Small intestine (tissue), 7 donors: ENCODE results near the gene NRG3. TPM values are rescaled to one million over a fixed set of nuclear protein-coding genes. Genes with fewer than 3 reads are reported as not detected.
A peak's percentile ranks its signal among the peaks of the same experiment; 100 is the strongest.

Experiments
- DNase-seq, 2 donors: peaks; one replicate each; pipeline versions ENCODE4 v3.0.0 to v3.0.0-alpha.2; 2013
- FAIRE-seq: peaks from 2 replicates; lab custom pipeline; 2012; peaks lifted over from hg19 to GRCh38; lab: Jason Lieb, UNC
- H3K27ac ChIP-seq, 3 donors: one replicate each; pipeline ENCODE4 v1.5.1; 2013; ENCODE audit warnings: low read length in 2 of 3, mild to moderate bottlenecking in 2 of 3, control low read depth in 1 of 3, inconsistent platforms in 1 of 3, low read depth in 1 of 3, moderate library complexity in 1 of 3
- H3K27me3 ChIP-seq, 3 donors: one replicate each; pipeline ENCODE4 v1.6.1; 2013; ENCODE audit warnings: low read length in 3 of 3, inconsistent platforms in 1 of 3; ENCODE audit not compliant: control insufficient read depth in 3 of 3, insufficient read depth in 3 of 3
- H3K36me3 ChIP-seq, 3 donors: one replicate each; pipeline ENCODE4 v1.6.1; 2013; ENCODE audit warnings: low read length in 3 of 3, inconsistent platforms in 1 of 3, low read depth in 1 of 3, mild to moderate bottlenecking in 1 of 3, moderate library complexity in 1 of 3; ENCODE audit not compliant: control insufficient read depth in 3 of 3, insufficient read depth in 2 of 3
- H3K4me1 ChIP-seq, 3 donors: one replicate each; pipeline ENCODE4 v1.6.1; 2013; ENCODE audit warnings: low read length in 2 of 3, inconsistent platforms in 1 of 3, low read depth in 1 of 3, mild to moderate bottlenecking in 1 of 3, moderate library complexity in 1 of 3; ENCODE audit not compliant: control insufficient read depth in 3 of 3, insufficient read depth in 2 of 3
- H3K4me3 ChIP-seq, 3 donors: one replicate each; pipeline ENCODE4 v1.5.1; 2013; ENCODE audit warnings: low read length in 3 of 3, control low read depth in 1 of 3, inconsistent platforms in 1 of 3, low read depth in 1 of 3, mild to moderate bottlenecking in 1 of 3, moderate library complexity in 1 of 3
- H3K9me3 ChIP-seq, 2 donors: one replicate each; pipeline ENCODE4 v1.6.1; 2013; ENCODE audit warnings: low read depth in 1 of 2, low read length in 1 of 2; ENCODE audit not compliant: control insufficient read depth in 2 of 2, insufficient read depth in 1 of 2
- WGBS, 3 donors: extraction: QIAGEN DNeasy Blood & Tissue Kit; methylation state at CpG; one replicate each; pipeline ENCODE4 v1.1.7; 2013; 5-methylcytosine and 5-hydroxymethylcytosine counted together
- polyA plus RNA-seq, 4 donors: library from polyadenylated mRNA; stranded (reverse) in 3 of 4; unstranded in 1 of 4; fragments of 200-250 nt in 3 of 4; fragments of 120-200 nt in 1 of 4; gene quantifications; one replicate each; pipeline versions ENCODE4 v1.2.1 to v1.2.3, GENCODE V29; 2013
- donor health status: healthy with polysubstance abuse.
- donor health status: control.
- donor health status: control.
- donor health status: Bipolar disorder and iron deficiency.
- donor health status: healthy.

The NRG3 gene
- polyA plus RNA-seq, 4 donors, result 0.25 to 0.72 TPM; not detected in 2

DNA sequence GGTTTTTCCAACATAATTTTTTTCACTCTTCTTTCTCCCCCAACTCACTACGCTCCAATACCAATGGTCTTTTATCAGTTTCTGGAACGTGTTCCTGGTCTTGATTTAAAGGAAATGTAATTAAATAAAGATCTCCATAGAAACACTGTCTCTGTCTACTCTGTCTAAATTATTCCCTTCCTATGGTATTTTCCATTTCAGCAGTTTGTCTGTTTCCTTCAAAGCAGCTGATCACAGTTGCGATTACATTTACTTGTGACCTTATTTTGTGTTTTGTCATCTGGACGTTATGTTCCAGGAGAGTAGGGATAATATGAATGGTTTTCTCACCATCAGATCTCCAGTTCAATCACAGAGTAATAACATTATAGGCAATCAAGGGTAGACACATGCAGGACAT is 359.2 kb downstream of the NRG3 start:
- no peak for DNase-seq
- no peaks in the 10 kb centered on the region for H3K27me3 ChIP-seq
- H3K9me3 ChIP-seq, result no peaks in the 10 kb centered on the region
- no peaks in the 10 kb centered on the region for H3K4me1 ChIP-seq
- H3K27ac ChIP-seq, result no peak overlapping the region
- FAIRE-seq, result no peak
- H3K4me3 ChIP-seq, result no peak overlapping the region
- no peaks in the 10 kb centered on the region for H3K36me3 ChIP-seq
- WGBS, 3 donors, result 70 to 74% (median 74%) methylated on average over 4 of the region's 4 CpGs

DNA sequence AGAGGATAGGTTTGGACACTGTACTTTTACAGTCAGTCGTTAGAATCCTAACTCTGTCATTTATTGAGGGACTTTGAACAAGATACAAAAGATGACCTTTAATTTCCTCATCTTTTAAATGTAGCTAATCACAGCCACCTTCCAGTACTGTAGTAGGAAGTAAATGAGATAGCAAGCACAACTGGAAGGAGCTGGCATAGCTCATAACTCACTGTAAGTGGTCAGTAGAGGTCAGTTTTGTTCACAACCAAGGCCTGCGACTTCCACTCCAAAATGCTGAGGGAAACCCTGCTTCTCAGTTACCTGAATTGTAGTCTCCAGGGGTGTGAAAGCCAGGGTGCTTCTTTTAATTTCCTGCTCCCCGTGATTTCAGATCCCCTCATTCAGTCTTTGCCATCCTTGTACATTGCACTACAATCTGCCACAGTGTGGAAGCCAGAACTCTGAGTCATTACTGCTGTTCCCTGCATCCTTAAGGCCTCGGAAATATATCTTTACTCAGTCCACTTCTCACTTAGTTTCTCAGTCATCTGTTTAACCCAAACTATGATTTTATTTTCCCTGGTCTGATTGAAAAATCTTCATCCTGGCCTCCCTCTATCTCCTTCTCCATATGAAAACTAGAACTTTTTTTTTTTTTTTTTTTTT is 361.2 kb downstream of the NRG3 start:
- no peaks in the 10 kb centered on the region for H3K27me3 ChIP-seq
- FAIRE-seq, result no peak
- peak in 1 of 2 donors; percentile 8 for DNase-seq
- H3K36me3 ChIP-seq, result no peaks in the 10 kb centered on the region
- H3K27ac ChIP-seq, result no peak overlapping the region
- no peaks in the 10 kb centered on the region for H3K9me3 ChIP-seq
- H3K4me3 ChIP-seq, result no peak overlapping the region
- WGBS, 3 donors, result 53 to 68% (median 63%) methylated on average over 4 of the region's 4 CpGs
- H3K4me1 ChIP-seq, result no peaks in the 10 kb centered on the region

DNA sequence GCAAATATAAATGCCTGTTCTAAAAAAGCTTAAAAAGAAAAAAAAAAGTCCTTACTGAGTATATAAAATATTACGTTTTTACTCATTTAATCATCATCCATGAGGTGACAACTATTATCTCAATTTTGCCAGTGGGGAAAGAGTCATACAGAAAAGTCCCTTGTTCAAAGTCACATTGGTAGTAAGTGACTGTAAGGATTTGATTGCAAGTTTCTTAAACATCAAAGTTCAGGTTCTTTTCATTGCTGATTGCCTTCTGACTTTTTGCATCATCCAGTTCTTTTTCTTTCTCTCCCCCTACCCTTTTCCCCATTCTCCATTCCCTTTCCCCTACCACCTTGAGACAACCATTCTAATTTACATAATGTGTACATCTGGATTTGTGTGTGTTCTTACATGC is 363.3 kb downstream of the NRG3 start:
- Histone ChIP-seq H3K4me1 (no peaks in the 10 kb centered on the region), H3K36me3 (no peaks in the 10 kb centered on the region), H3K27ac (no peak overlapping the region), H3K4me3 (no peak overlapping the region), H3K27me3 (no peaks in the 10 kb centered on the region), H3K9me3 (no peaks in the 10 kb centered on the region)
- DNase-seq (no peak), FAIRE-seq (no peak)
- 47 to 52% (median 47%) methylated on average over 1 of the region's 1 CpG for WGBS, 3 donors

DNA sequence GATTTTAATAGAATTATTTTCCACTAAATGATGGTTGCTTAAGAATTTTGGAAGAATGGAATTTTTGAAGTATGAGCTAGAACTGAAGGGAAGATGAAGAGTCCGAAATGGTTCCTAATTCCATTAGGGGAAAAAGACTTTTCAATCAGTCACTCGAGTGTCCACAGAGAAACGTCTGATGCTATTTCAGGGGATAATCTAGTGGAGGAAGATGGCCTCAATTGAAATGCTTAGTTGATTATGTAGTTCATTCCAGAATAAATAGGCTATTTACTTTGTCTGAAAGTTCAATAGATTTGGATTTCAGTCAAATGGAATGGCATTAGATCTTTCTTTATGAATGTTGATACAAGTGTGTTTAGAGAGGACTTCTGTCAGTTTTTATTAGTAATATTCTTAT is 365.4 kb downstream of the NRG3 start:
- Histone ChIP-seq H3K36me3 (no peaks in the 10 kb centered on the region), H3K4me3 (no peak overlapping the region), H3K27me3 (peaks cover 0 to 2% (median 0%) of the 10 kb centered on the region in 3 donors), H3K9me3 (no peaks in the 10 kb centered on the region), H3K27ac (no peak overlapping the region), H3K4me1 (no peaks in the 10 kb centered on the region)
- FAIRE-seq, result no peak
- WGBS, 3 donors, result 62 to 70% (median 67%) methylated on average over 3 of the region's 3 CpGs
- DNase-seq, result no peak

DNA sequence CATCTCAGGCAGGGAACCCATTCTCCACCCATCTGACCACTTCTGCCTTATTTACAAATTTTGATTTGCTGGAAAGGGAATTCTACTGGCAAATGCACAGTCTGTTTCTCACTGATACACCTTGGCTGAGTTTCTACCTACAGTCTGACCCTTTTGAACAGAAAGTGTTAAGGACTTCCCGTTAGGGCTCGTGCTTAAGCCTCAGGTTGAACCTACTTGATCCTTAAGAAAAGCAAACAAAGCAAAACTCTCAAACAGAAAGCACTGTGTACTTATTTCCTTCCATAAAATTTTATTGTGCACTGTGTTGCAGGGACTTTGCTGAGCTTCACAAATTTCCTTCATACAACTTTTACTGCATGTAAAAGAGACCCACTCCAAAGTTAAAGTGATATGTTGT is 367.8 kb downstream of the NRG3 start:
- no peak for FAIRE-seq
- Histone ChIP-seq H3K36me3 (no peaks in the 10 kb centered on the region), H3K27ac (no peak overlapping the region), H3K9me3 (no peaks in the 10 kb centered on the region), H3K27me3 (peaks cover 0 to 2% (median 0%) of the 10 kb centered on the region in 3 donors), H3K4me1 (no peaks in the 10 kb centered on the region), H3K4me3 (no peak overlapping the region)
- 4 to 55% (median 25%) methylated on average over 2 of the region's 2 CpGs for WGBS, 3 donors
- peak in 1 of 2 donors; percentile 35 for DNase-seq

DNA sequence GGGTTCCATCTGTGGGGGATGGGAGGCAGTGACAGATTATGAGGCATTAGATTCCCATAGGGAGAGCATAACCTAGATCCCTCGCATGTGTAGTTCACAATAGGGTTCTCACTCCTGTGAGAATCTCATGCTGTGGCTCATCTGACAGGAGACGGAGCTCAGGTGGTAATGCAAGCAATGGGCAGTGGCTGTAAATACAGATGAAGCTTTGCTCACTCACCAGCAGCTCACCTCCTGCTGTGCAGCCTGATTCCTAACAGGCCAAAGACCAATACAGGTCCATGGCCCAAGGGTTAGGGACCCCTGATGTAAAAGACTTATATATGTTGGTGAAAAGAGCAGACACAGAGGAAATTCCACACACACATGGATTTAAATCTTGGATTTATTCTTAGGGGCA is 370.2 kb downstream of the NRG3 start:
- Histone ChIP-seq H3K27me3 (peaks cover 0 to 2% (median 0%) of the 10 kb centered on the region in 3 donors), H3K9me3 (no peaks in the 10 kb centered on the region), H3K36me3 (no peaks in the 10 kb centered on the region), H3K27ac (no peak overlapping the region), H3K4me1 (no peaks in the 10 kb centered on the region), H3K4me3 (no peak overlapping the region)
- WGBS, 3 donors, result 79 to 88% (median 84%) methylated on average over 2 of the region's 2 CpGs
- FAIRE-seq (no peak), DNase-seq (no peak)

DNA sequence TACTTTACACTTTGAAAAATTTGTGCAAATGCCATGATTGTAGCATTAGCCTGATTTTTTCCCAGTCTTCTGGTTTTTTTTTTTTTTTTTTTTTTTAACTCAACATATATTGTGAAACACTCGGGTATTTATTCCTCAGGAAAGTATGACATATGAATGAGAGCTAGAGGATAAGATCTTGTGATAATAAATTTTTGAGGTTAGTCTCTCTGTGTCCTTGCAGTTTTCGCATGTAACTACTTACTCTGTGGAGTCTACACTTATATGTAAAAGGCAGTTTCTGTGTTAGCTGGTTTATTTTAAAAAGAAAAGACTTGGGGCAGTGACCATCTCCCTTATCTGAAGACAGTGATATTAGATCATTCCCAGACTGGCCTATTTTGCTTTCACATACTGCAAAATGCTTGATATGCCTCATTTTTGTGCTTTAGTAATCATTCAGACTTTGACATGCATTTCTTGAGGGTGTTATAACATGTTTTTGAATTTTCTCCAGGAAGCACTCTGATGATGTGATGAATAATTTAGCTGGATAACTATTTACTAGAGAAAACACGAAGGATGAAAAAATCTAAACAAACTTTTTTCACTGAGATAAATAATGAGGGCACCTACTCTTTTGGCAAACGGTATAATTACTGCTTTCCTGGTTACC is 371.0 kb downstream of the NRG3 start:
- 56 to 64% (median 62%) methylated on average over 4 of the region's 4 CpGs for WGBS, 3 donors
- FAIRE-seq, result no peak
- Histone ChIP-seq H3K4me1 (no peaks in the 10 kb centered on the region), H3K36me3 (no peaks in the 10 kb centered on the region), H3K27me3 (peaks cover 0 to 2% (median 0%) of the 10 kb centered on the region in 3 donors), H3K4me3 (no peak overlapping the region), H3K9me3 (no peaks in the 10 kb centered on the region), H3K27ac (no peak overlapping the region)
- no peak for DNase-seq

DNA sequence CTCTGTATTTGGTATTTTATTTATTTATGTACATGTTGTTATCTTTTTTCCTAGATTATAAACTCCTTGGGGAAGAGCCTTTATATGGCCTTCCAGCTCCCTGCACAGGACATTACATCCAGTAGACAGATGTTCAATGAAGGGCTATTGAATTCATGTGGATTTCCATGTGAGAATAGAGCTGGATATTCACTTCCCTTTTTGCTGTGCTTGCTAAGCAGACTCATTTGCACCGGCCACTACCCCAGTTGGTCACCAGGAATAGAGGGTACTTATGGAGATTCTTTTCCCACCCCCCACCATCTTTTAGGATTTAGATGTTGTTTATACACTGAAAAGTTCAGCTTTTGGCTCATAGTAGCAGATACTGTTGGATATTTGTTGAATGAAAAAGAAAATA is 374.1 kb downstream of the NRG3 start:
- Histone ChIP-seq H3K4me1 (no peaks in the 10 kb centered on the region), H3K27ac (no peak overlapping the region), H3K9me3 (no peaks in the 10 kb centered on the region), H3K4me3 (no peak overlapping the region), H3K36me3 (no peaks in the 10 kb centered on the region), H3K27me3 (peaks cover 0 to 2% (median 0%) of the 10 kb centered on the region in 3 donors)
- no peak for DNase-seq
- no peak for FAIRE-seq
- 58 to 78% (median 62%) methylated on average over 1 of the region's 1 CpG for WGBS, 3 donors
